KOPT-K1 (cell line): ENCODE data around the gene GTF2H4.
"Not testable (repeated sequence)": the region's sequence is repeated elsewhere in the genome, so short reads cannot be mapped to it uniquely, and the experiment has no call there.

Source experiments
- H3K27ac ChIP-seq: fragments of 200-600 bp; sonication (generic); 2 replicates; pipeline ENCODE4 v1.5.1; 2016; ENCODE audit warnings: antibody characterized with exemption, mild to moderate bottlenecking, low read depth, low read length; ENCODE audit not compliant: poor library complexity, severe bottlenecking
- H3K36me3 ChIP-seq: fragments of 200-600 bp; sonication (generic); 2 replicates; pipeline ENCODE4 v1.5.1; 2017; ENCODE audit warnings: antibody characterized with exemption, mild to moderate bottlenecking, low read length, moderate library complexity; ENCODE audit not compliant: insufficient read depth
- H3K9me3 ChIP-seq: fragments of 200-600 bp; sonication (generic); 2 replicates; pipeline ENCODE4 v1.5.1; 2017; ENCODE audit warnings: antibody characterized with exemption, low read length, mild to moderate bottlenecking; ENCODE audit not compliant: insufficient read depth, poor library complexity, severe bottlenecking

GTF2H4 gene

GRCh38 chr6:30907758-30908591, at the start of gene GTF2H4:
Gene GTF2H4, plus strand, starts transcription at chr6:30908207.
- H3K27ac ChIP-seq, result peak within 1 kb of the TSS; percentile 74
- H3K9me3 ChIP-seq, result no peaks in the 10 kb centered on the region
- peaks cover 33% of the 10 kb centered on the region for H3K36me3 ChIP-seq

GRCh38 chr6:30859726-30860125, 48.3 kb upstream of the GTF2H4 start:
- peaks cover 26% of the 10 kb centered on the region for H3K9me3 ChIP-seq
- not testable (repeated sequence) for H3K36me3 ChIP-seq, H3K27ac ChIP-seq

- no peaks in the 10 kb centered on the region for H3K36me3 ChIP-seq
- peaks cover 26% of the 10 kb centered on the region for H3K9me3 ChIP-seq
Observed at GRCh38 chr6:30861257-30862048, 46.6 kb upstream of the GTF2H4 start.

GRCh38 chr6:30862156-30862875, 45.7 kb upstream of the GTF2H4 start:
- Histone ChIP-seq H3K9me3 (peaks cover 26% of the 10 kb centered on the region), H3K27ac (no peak overlapping the region), H3K36me3 (no peaks in the 10 kb centered on the region)

More at GRCh38 chr6:30861257-30862048, 46.6 kb upstream of the GTF2H4 start:
- H3K27ac ChIP-seq, result no peak overlapping the region

- H3K9me3 ChIP-seq, result peaks cover 24% of the 10 kb centered on the region
- H3K36me3 ChIP-seq, result no peaks in the 10 kb centered on the region
- H3K27ac ChIP-seq, result no peak overlapping the region
Observed at GRCh38 chr6:30864325-30864724, 43.7 kb upstream of the GTF2H4 start.

GRCh38 chr6:30869241-30869749, 38.7 kb upstream of the GTF2H4 start:
- H3K9me3 ChIP-seq, result peaks cover 52% of the 10 kb centered on the region
- H3K36me3 ChIP-seq, H3K27ac ChIP-seq: not testable (repeated sequence)

- Histone ChIP-seq H3K36me3 (no peaks in the 10 kb centered on the region), H3K9me3 (peaks cover 52% of the 10 kb centered on the region), H3K27ac (no peak overlapping the region)
Observed at GRCh38 chr6:30870546-30870945, 37.5 kb upstream of the GTF2H4 start.

- peaks cover 52% of the 10 kb centered on the region for H3K9me3 ChIP-seq
- H3K36me3 ChIP-seq, result no peaks in the 10 kb centered on the region
- no peak overlapping the region for H3K27ac ChIP-seq
Observed at GRCh38 chr6:30871592-30872183, 36.3 kb upstream of the GTF2H4 start.

GRCh38 chr6:30873137-30873640, 34.8 kb upstream of the GTF2H4 start:
- Histone ChIP-seq H3K27ac (no peak overlapping the region), H3K9me3 (peaks cover 52% of the 10 kb centered on the region), H3K36me3 (no peaks in the 10 kb centered on the region)

GRCh38 chr6:30873795-30874194, 34.2 kb upstream of the GTF2H4 start:
- not testable (repeated sequence) for H3K36me3 ChIP-seq, H3K27ac ChIP-seq
- peaks cover 49% of the 10 kb centered on the region for H3K9me3 ChIP-seq

GRCh38 chr6:30875244-30876038, 32.6 kb upstream of the GTF2H4 start:
- Histone ChIP-seq H3K36me3 (no peaks in the 10 kb centered on the region), H3K27ac (no peak overlapping the region), H3K9me3 (peaks cover 33% of the 10 kb centered on the region)

- Histone ChIP-seq H3K9me3 (peaks cover 25% of the 10 kb centered on the region), H3K36me3 (no peaks in the 10 kb centered on the region), H3K27ac (no peak overlapping the region)
Observed at GRCh38 chr6:30876039-30876730, 31.8 kb upstream of the GTF2H4 start.

GRCh38 chr6:30877419-30878262, 30.4 kb upstream of the GTF2H4 start:
- peak overlapping the region; percentile 56 for H3K27ac ChIP-seq
- H3K9me3 ChIP-seq, result peaks cover 11% of the 10 kb centered on the region
- no peaks in the 10 kb centered on the region for H3K36me3 ChIP-seq
